A549 (cell line): ENCODE results near the gene CDCA3. TPM values are rescaled to one million over a fixed set of nuclear protein-coding genes. Genes with fewer than 3 reads are reported as not detected.
A peak's percentile ranks its signal among the peaks of the same experiment; 100 is the strongest.

Experiments
- ATAC-seq, 2 experiments: fragments of 200-7000 bp in 1 of 2; fragments of >200 bp in 1 of 2; cut with Nextera tagmentation in 1 of 2; cut with Tn5 transposase in 1 of 2; 3 replicates each; pipeline versions ENCODE4 v1.8.0 to v1.9.1; 2018 to 2020; ENCODE audit warnings: mild to moderate bottlenecking in 1 of 2, moderate library complexity in 1 of 2
- CTCF ChIA-PET: fragments of 300-600 bp; sonication (Branson Sonifier 250); formaldehyde crosslinking; extraction: SDS; loops from one replicate; lab custom pipeline; 2021; ENCODE audit warnings: antibody characterized with exemption, inconsistent platforms; lab: Yijun Ruan, JAX
- POLR2A ChIA-PET: fragments of 350-600 bp; formaldehyde crosslinking; extraction: SDS; loops from one replicate; lab custom pipeline; 2021; ENCODE audit warnings: antibody characterized with exemption, inconsistent platforms; lab: Yijun Ruan, JAX
- DNase-seq, 2 experiments: peaks; one replicate each; pipeline versions ENCODE4 v3.0.0 to v3.0.0-alpha.2; 2011 to 2016; ENCODE audit warnings: low read depth in 1 of 2, low spot score in 1 of 2
- FAIRE-seq: peaks from 2 replicates; lab custom pipeline; 2011; peaks lifted over from hg19 to GRCh38; lab: Jason Lieb, UNC
- H3K27ac ChIP-seq, 2 experiments: fragments of >200 bp; sonication (Bioruptor Twin); formaldehyde crosslinking; 3 replicates each; pipeline ENCODE4 v1.5.1; 2016 to 2017
- H3K4me1 ChIP-seq: fragments of >200 bp; sonication (Bioruptor Twin); formaldehyde crosslinking; 3 replicates; pipeline ENCODE4 v1.6.1; 2016
- H3K4me2 ChIP-seq: fragments of >200 bp; sonication (Bioruptor Twin); formaldehyde crosslinking; 3 replicates; pipeline ENCODE4 v1.6.1; 2016
- H3K4me3 ChIP-seq: fragments of >200 bp; sonication (Bioruptor Twin); formaldehyde crosslinking; 3 replicates; pipeline ENCODE4 v1.5.1; 2016
- H3K9me3 ChIP-seq: fragments of >200 bp; sonication (Bioruptor Twin); formaldehyde crosslinking; 3 replicates; pipeline ENCODE4 v1.6.1; 2016
- CBX8 ChIP-seq: fragments of 200-600 bp; sonication (generic); IDR thresholded peaks from 2 replicates; pipeline ENCODE4 v1.6.1; 2016
- CEBPB ChIP-seq, 2 experiments: fragments of >200 bp in 1 of 2; sonication (Bioruptor Twin) in 1 of 2; formaldehyde crosslinking in 1 of 2; IDR thresholded peaks; 2 replicates each; pipeline ENCODE4 v1.6.1; 2012 to 2016
- CHD4 ChIP-seq: fragments of 200-600 bp; sonication (generic); IDR thresholded peaks from 2 replicates; pipeline ENCODE4 v1.6.1; 2016; ENCODE audit warnings: antibody characterized with exemption, mild to moderate bottlenecking, borderline replicate concordance
- EP300 ChIP-seq, 2 experiments: fragments of >200 bp; sonication (Bioruptor Twin); formaldehyde crosslinking; IDR thresholded peaks; 2 replicates in 1 of 2; 3 replicates in 1 of 2; pipeline ENCODE4 v1.6.1; 2016 to 2017
- FOSB ChIP-seq: fragments of 250-450 bp; sonication (Bioruptor Pico); IDR thresholded peaks from 2 replicates; pipeline ENCODE4 v1.5.0; 2020; ENCODE audit warnings: mild to moderate bottlenecking, moderate library complexity
- FOXS1 ChIP-seq: fragments of 250-450 bp; sonication (Bioruptor Pico); IDR thresholded peaks from 2 replicates; pipeline ENCODE4 v1.5.0; 2020; ENCODE audit warnings: mild to moderate bottlenecking, moderate library complexity
- GATA3 ChIP-seq: IDR thresholded peaks from 2 replicates; pipeline ENCODE4 v1.6.1; 2012; ENCODE audit warnings: borderline replicate concordance
- HDAC2 ChIP-seq: fragments of 200-600 bp; sonication (generic); IDR thresholded peaks from 2 replicates; pipeline ENCODE4 v1.6.1; 2016
- HEYL ChIP-seq: fragments of 250-450 bp; sonication (Bioruptor Pico); IDR thresholded peaks from 2 replicates; pipeline ENCODE4 v1.8.0; 2021; ENCODE audit warnings: mild to moderate bottlenecking, moderate library complexity
- HOXA7 ChIP-seq: fragments of 250-450 bp; sonication (Bioruptor Pico); IDR thresholded peaks from 2 replicates; pipeline ENCODE4 v1.5.0; 2020; ENCODE audit warnings: mild to moderate bottlenecking, moderate library complexity
- JUN ChIP-seq, 2 experiments: fragments of >200 bp; sonication (Bioruptor Twin); formaldehyde crosslinking; IDR thresholded peaks; 2 replicates in 1 of 2; 3 replicates in 1 of 2; pipeline ENCODE4 v1.6.1; 2016 to 2017
- KDM1A ChIP-seq: fragments of 200-600 bp; sonication (generic); IDR thresholded peaks from 2 replicates; pipeline ENCODE4 v1.6.1; 2016; ENCODE audit warnings: low read depth, mild to moderate bottlenecking
- KDM5A ChIP-seq: fragments of 200-600 bp; sonication (generic); IDR thresholded peaks from 2 replicates; pipeline ENCODE4 v1.6.1; 2016; ENCODE audit warnings: antibody characterized with exemption, mild to moderate bottlenecking
- MAFK ChIP-seq: fragments of 450-650 bp; IDR thresholded peaks from 2 replicates; pipeline ENCODE4 v1.6.1; 2014; ENCODE audit not compliant: partially characterized antibody
- NFE2L2 ChIP-seq: fragments of 150-350 bp; conservative IDR thresholded peaks from 2 replicates; pipeline ENCODE4 v1.6.1; 2014; ENCODE audit warnings: low read length
- POLR2AphosphoS2 ChIP-seq: conservative IDR thresholded peaks from 2 replicates; pipeline ENCODE4 v1.6.1; 2012; ENCODE audit warnings: low read length, improper control_type of control experiment, inconsistent platforms
- RAD21 ChIP-seq, 2 experiments: fragments of >200 bp in 1 of 2; sonication (Bioruptor Twin) in 1 of 2; formaldehyde crosslinking in 1 of 2; IDR thresholded peaks in 1 of 2; conservative IDR thresholded peaks in 1 of 2; 2 replicates in 1 of 2; 3 replicates in 1 of 2; pipeline ENCODE4 v1.6.1; 2012 to 2018; ENCODE audit warnings: inconsistent platforms in 1 of 2
- RCOR1 ChIP-seq: fragments of 150-350 bp; IDR thresholded peaks from 2 replicates; pipeline ENCODE4 v1.6.1; 2014; ENCODE audit warnings: antibody characterized with exemption, low read length, low read depth
- RFX5 ChIP-seq: fragments of 450-650 bp; IDR thresholded peaks from 2 replicates; pipeline ENCODE4 v1.7.1; 2014; ENCODE audit warnings: antibody characterized with exemption, mild to moderate bottlenecking, moderate library complexity
- SMC3 ChIP-seq: fragments of >200 bp; sonication (Bioruptor Twin); formaldehyde crosslinking; IDR thresholded peaks from 3 replicates; pipeline ENCODE4 v1.6.1; 2018; ENCODE audit warnings: inconsistent platforms
- SREBF2 ChIP-seq: fragments of 450-650 bp; IDR thresholded peaks from 2 replicates; pipeline ENCODE4 v1.6.1; 2014; ENCODE audit warnings: mild to moderate bottlenecking, moderate library complexity
- TFCP2L1 ChIP-seq: fragments of 250-450 bp; sonication (Bioruptor Pico); IDR thresholded peaks from 2 replicates; pipeline ENCODE4 v1.5.0; 2021; ENCODE audit warnings: mild to moderate bottlenecking
- ZC3H11A ChIP-seq: fragments of 450-650 bp; IDR thresholded peaks from 2 replicates; pipeline ENCODE4 v1.6.1; 2014; ENCODE audit warnings: antibody characterized with exemption, mild to moderate bottlenecking
- ZFP36 ChIP-seq: fragments of 450-650 bp; IDR thresholded peaks from 2 replicates; pipeline ENCODE4 v1.6.1; 2014; ENCODE audit warnings: borderline replicate concordance; ENCODE audit not compliant: partially characterized antibody
- ZNF302 ChIP-seq: fragments of 250-450 bp; sonication (Bioruptor Pico); IDR thresholded peaks from 2 replicates; pipeline ENCODE4 v1.9.0; 2021; ENCODE audit warnings: inconsistent platforms, mild to moderate bottlenecking, moderate library complexity
- ZSCAN20 ChIP-seq: fragments of 250-450 bp; sonication (Bioruptor Pico); IDR thresholded peaks from 2 replicates; pipeline ENCODE4 v1.8.0; 2022; ENCODE audit warnings: mild to moderate bottlenecking, moderate library complexity
- WGBS: methylation state at CpG from one replicate; pipeline ENCODE4 v1.1.6; 2017; ENCODE audit errors: missing lambda C conversion rate; 5-methylcytosine and 5-hydroxymethylcytosine counted together
- polyA plus RNA-seq, 4 experiments: library from polyadenylated mRNA; depleted of rRNA in 3 of 4; stranded (reverse); fragments of >200 nt; fragmentation: RNase III in 1 of 4; extraction: RNeasy Plus Mini Kit Qiagen cat#74134 plus additional on column Dnase treatment in 1 of 4; gene quantifications; 2 replicates in 3 of 4; 3 replicates in 1 of 4; pipeline ENCODE4 v1.2.3, GENCODE V29; 2011 to 2017
- TF ChIP-seq, protein P1 (sequence below): fragments of 250-450 bp; sonication (Bioruptor Pico); IDR thresholded peaks from 2 replicates; pipeline ENCODE4 v1.5.0; 2021; ENCODE audit warnings: mild to moderate bottlenecking, moderate library complexity, borderline replicate concordance
- TF ChIP-seq, protein P2 (sequence below): fragments of 450-650 bp; IDR thresholded peaks from 2 replicates; pipeline ENCODE4 v1.6.1; 2014; ENCODE audit warnings: antibody characterized with exemption
- TF ChIP-seq, protein P3 (sequence below): IDR thresholded peaks from 2 replicates; pipeline ENCODE4 v1.6.1; 2012; ENCODE audit warnings: low read depth, borderline replicate concordance
- TF ChIP-seq, protein P4 (sequence below): IDR thresholded peaks from 2 replicates; pipeline ENCODE4 v1.6.1; 2012

Gene CDCA3
- polyA plus RNA-seq, 2 of the 4 experiments (the other 2 are of a cell fraction) = 57.5 to 80.2 TPM

DNA sequence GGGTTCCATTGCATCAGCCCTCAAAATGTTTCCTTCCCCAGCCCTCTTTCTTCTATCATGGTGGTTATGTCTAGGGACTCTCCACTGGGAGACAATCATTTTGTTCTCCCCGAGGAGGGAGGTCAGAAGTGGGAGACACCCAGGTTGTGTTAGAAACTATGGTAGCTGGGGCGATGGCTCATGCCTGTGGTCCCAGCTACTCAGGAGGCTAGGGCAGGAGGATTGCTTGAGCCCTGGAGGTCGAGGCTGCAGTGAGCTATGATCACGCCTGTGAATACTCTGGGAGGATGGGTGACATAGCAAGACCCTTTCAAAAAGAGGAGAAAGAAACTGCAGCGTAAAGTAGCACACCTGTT, 40.5 kb upstream of the CDCA3 start:
- H3K4me2 ChIP-seq = peak overlapping the region; percentile 80
- TF ChIP-seq KDM1A = no peak
- no peak for TF ChIP-seq FOXS1 (CRISPR knock-in tag)
- TF ChIP-seq TFCP2L1 = no peak
- TF ChIP-seq, protein P1, sequence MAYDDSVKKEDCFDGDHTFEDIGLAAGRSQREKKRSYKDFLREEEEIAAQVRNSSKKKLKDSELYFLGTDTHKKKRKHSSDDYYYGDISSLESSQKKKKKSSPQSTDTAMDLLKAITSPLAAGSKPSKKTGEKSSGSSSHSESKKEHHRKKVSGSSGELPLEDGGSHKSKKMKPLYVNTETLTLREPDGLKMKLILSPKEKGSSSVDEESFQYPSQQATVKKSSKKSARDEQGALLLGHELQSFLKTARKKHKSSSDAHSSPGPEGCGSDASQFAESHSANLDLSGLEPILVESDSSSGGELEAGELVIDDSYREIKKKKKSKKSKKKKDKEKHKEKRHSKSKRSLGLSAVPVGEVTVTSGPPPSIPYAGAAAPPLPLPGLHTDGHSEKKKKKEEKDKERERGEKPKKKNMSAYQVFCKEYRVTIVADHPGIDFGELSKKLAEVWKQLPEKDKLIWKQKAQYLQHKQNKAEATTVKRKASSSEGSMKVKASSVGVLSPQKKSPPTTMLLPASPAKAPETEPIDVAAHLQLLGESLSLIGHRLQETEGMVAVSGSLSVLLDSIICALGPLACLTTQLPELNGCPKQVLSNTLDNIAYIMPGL = no peak
- no peak for TF ChIP-seq ZFP36
- TF ChIP-seq, protein P2, sequence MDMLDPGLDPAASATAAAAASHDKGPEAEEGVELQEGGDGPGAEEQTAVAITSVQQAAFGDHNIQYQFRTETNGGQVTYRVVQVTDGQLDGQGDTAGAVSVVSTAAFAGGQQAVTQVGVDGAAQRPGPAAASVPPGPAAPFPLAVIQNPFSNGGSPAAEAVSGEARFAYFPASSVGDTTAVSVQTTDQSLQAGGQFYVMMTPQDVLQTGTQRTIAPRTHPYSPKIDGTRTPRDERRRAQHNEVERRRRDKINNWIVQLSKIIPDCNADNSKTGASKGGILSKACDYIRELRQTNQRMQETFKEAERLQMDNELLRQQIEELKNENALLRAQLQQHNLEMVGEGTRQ = no peak
- no peak for TF ChIP-seq RAD21 (conservative IDR thresholded peaks at IDR 0.05 in 1 of 2, IDR thresholded peaks at IDR 0.05 in 1 of 2)
- TF ChIP-seq, all 56 proteins: peak for 0
- POLR2A ChIA-PET = interaction anchor here (0.6 to 3.0 kb wide), 15 partner anchors 10 to 167 kb away, joined by 3 to 105 read pairs (median 6); partner anchors contain the start of genes C12orf57, CDCA3, ENO2 and RNU7-1
- peak; percentile 14 to 35; a peak in 5 of 6 replicates for ATAC-seq
- Histone ChIP-seq H3K4me3 (peak overlapping the region; percentile 40), H3K4me1 (peaks cover 35% of the 10 kb centered on the region), H3K9me3 (no peaks in the 10 kb centered on the region), H3K27ac (peak overlapping the region; percentile 87 to 91)
- CTCF ChIA-PET = interaction anchor here (0.6 to 9.5 kb wide), 29 partner anchors 8 to 665 kb away, joined by 3 to 399 read pairs (median 4); partner anchors contain the start of genes C1S, CDCA3, LRRC23 and MLF2
- no peak for DNase-seq
- no peak for FAIRE-seq
- WGBS = 79% methylated on average over 5 of the region's 5 CpGs

DNA sequence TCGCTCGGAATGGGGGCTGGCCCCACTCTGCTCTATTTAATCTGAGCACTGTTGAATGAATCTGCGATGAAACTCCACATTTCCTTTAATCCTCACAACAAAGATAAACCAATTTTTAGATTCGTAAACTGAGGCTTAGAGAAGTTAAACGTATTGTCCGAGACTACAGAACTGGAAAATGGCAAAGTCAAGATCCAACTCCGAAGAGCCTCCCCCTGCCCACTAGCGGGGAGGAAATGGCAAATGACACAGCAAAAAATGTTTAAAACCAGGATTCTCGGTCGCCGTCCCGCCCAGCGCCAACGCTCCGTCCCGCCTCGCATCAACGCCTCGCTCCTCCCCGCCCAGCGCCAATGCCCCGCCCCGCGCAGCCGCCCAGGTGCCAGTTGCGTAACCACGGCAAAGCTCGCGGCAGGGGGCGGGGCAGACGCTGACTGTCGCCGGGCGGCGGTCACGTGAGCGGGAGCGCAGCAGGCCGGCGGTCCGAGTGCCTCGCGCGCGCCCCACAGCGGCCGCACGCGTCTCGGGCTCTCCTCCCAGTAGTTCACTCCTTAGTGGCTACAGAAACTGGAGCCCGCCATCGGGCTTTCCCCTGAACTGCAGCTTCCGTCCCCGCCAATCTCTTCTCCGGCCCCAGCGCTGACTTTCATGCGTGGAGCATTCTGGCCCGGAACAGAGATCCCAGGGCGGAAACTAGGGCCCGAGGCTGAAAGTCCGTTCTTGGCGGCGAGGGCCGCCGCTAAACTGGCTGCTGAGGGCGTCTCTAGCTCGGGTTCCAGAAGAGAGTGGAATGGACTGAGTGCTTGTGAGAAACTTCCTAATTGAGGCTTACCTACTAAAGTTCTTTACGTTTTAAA, 39.9 kb upstream of the CDCA3 start:
- Histone ChIP-seq H3K27ac (peak overlapping the region; percentile 94 to 98), H3K4me2 (peak overlapping the region; percentile 80), H3K4me3 (peak overlapping the region; percentile 40), H3K9me3 (no peaks in the 10 kb centered on the region), H3K4me1 (peaks cover 38% of the 10 kb centered on the region)
- DNase-seq (peak; percentile 93 to 99), ATAC-seq (peak; percentile 95 to 96), FAIRE-seq (no peak)
- WGBS = 10% methylated on average over 39 of the region's 68 CpGs
- ChIA-PET POLR2A (interaction anchor here (0.6 to 3.0 kb wide), 15 partner anchors 9 to 167 kb away, joined by 3 to 105 read pairs (median 6); partner anchors contain the start of genes C12orf57, CDCA3, ENO2 and RNU7-1), CTCF (interaction anchor here (0.6 to 9.5 kb wide), 31 partner anchors 9 to 665 kb away, joined by 3 to 399 read pairs (median 4); partner anchors contain the start of genes CDCA3, LRRC23, MLF2 and SPSB2)
- TF ChIP-seq ZNF302 (CRISPR knock-in tag) = no peak
- TF ChIP-seq CBX8 = no peak
- no peak for TF ChIP-seq RFX5
- TF ChIP-seq, protein P2 = peak; percentile 91
- peak; percentile 97 to 99 for TF ChIP-seq CEBPB (IDR thresholded peaks at IDR 0.05)
- peak; percentile 95 to 97 for TF ChIP-seq JUN (IDR thresholded peaks at IDR 0.05)
- peak in 1 of 2 experiments; percentile 54; a peak in 1 of 5 replicates for TF ChIP-seq EP300 (IDR thresholded peaks at IDR 0.05)
- peak; percentile 97 for TF ChIP-seq NFE2L2
- TF ChIP-seq, protein P1 = no peak
- TF ChIP-seq RAD21 (conservative IDR thresholded peaks at IDR 0.05 in 1 of 2, IDR thresholded peaks at IDR 0.05 in 1 of 2) = peak; percentile 69 to 94
- no peak for TF ChIP-seq SREBF2
- no peak for TF ChIP-seq FOXS1 (CRISPR knock-in tag)
- TF ChIP-seq, protein P3, sequence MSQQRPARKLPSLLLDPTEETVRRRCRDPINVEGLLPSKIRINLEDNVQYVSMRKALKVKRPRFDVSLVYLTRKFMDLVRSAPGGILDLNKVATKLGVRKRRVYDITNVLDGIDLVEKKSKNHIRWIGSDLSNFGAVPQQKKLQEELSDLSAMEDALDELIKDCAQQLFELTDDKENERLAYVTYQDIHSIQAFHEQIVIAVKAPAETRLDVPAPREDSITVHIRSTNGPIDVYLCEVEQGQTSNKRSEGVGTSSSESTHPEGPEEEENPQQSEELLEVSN = no peak; the same call in 1 of the 2 replicates
- TF ChIP-seq HEYL = no peak
- no peak for TF ChIP-seq KDM5A
- peak; percentile 100 for TF ChIP-seq MAFK
- TF ChIP-seq POLR2AphosphoS2 = no peak
- no peak for TF ChIP-seq ZC3H11A
- no peak; the same call in 1 of the 2 replicates for TF ChIP-seq FOSB (CRISPR knock-in tag)
- TF ChIP-seq GATA3 = no peak
- no peak for TF ChIP-seq HOXA7 (CRISPR knock-in tag)
- TF ChIP-seq CHD4 = no peak
- TF ChIP-seq ZSCAN20 (CRISPR knock-in tag) = peak; percentile 18; the same call in 1 of the 2 replicates
- TF ChIP-seq, protein P4, sequence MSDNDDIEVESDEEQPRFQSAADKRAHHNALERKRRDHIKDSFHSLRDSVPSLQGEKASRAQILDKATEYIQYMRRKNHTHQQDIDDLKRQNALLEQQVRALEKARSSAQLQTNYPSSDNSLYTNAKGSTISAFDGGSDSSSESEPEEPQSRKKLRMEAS = peak; percentile 71
- no peak for TF ChIP-seq HDAC2
- TF ChIP-seq SMC3 = peak; percentile 95
- TF ChIP-seq RCOR1 = no peak
